ENCODE data around the gene GATAD2A.
"Not testable (repeated sequence)": the region's sequence is repeated elsewhere in the genome, so short reads cannot be mapped to it uniquely, and the experiment has no call there.

The GATAD2A gene

GRCh38 chr19:19471682-19472081 is 66.2 kb downstream of the GATAD2A start:
- no peaks in the 10 kb centered on the region for H3K9me3 ChIP-seq
- H3K4me1 ChIP-seq (ENCODE audit: control insufficient read depth in 1 of 2, insufficient read depth in 1 of 2, low read depth in 1 of 2, low read length in 1 of 2) = peaks cover 40 to 55% of the 10 kb centered on the region in 2 experiments
- H3K4me3 ChIP-seq (ENCODE audit: low read depth in 1 of 2, low read length in 1 of 2) = no peak overlapping the region
- H3K27ac ChIP-seq = peak overlapping the region; percentile 90
- TF ChIP-seq CTCF (IDR thresholded peaks at IDR 0.05) = no peak
- peaks cover 17% of the 10 kb centered on the region for H3K36me3 ChIP-seq
- H3K27me3 ChIP-seq = no peaks in the 10 kb centered on the region

DNA sequence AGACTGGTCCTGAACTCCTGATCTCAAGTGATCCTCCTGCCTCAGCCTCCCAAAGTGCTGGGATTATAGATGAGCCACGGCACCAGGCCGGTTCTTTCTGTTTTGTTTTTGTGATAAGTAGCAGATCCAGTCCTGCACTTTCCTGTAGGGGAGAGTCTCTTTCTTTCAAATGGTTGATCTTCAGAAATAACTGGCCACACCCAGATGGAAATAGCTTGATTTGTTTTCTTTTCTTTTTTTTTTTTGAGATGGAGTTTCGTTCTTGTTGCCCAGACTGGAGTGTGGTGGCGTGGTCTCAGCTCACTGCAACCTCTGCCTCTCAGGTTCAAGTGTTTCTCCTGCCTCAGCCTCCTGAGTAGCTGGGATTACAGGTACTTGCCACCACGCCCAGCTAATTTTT is 66.6 kb downstream of the GATAD2A start:
- not testable (repeated sequence) for H3K27me3 ChIP-seq; H3K9me3 ChIP-seq; H3K4me3 ChIP-seq (ENCODE audit: low read depth in 1 of 2, low read length in 1 of 2)
- Histone ChIP-seq H3K4me1 (ENCODE audit: control insufficient read depth in 1 of 2, insufficient read depth in 1 of 2, low read depth in 1 of 2, low read length in 1 of 2) (peaks cover 40 to 55% of the 10 kb centered on the region in 2 experiments), H3K36me3 (peaks cover 17% of the 10 kb centered on the region), H3K27ac (peak overlapping the region; percentile 90)

GRCh38 chr19:19475015-19475765 is 69.7 kb downstream of the GATAD2A start:
- Histone ChIP-seq H3K27ac (peak overlapping the region; percentile 82), H3K4me3 (ENCODE audit: low read depth in 1 of 2, low read length in 1 of 2) (no peak overlapping the region), H3K4me1 (ENCODE audit: control insufficient read depth in 1 of 2, insufficient read depth in 1 of 2, low read depth in 1 of 2, low read length in 1 of 2) (peaks cover 41 to 59% of the 10 kb centered on the region in 2 experiments), H3K9me3 (no peaks in the 10 kb centered on the region), H3K27me3 (no peaks in the 10 kb centered on the region), H3K36me3 (peaks cover 17% of the 10 kb centered on the region)
- TF ChIP-seq CTCF (IDR thresholded peaks at IDR 0.05) = no peak

DNA sequence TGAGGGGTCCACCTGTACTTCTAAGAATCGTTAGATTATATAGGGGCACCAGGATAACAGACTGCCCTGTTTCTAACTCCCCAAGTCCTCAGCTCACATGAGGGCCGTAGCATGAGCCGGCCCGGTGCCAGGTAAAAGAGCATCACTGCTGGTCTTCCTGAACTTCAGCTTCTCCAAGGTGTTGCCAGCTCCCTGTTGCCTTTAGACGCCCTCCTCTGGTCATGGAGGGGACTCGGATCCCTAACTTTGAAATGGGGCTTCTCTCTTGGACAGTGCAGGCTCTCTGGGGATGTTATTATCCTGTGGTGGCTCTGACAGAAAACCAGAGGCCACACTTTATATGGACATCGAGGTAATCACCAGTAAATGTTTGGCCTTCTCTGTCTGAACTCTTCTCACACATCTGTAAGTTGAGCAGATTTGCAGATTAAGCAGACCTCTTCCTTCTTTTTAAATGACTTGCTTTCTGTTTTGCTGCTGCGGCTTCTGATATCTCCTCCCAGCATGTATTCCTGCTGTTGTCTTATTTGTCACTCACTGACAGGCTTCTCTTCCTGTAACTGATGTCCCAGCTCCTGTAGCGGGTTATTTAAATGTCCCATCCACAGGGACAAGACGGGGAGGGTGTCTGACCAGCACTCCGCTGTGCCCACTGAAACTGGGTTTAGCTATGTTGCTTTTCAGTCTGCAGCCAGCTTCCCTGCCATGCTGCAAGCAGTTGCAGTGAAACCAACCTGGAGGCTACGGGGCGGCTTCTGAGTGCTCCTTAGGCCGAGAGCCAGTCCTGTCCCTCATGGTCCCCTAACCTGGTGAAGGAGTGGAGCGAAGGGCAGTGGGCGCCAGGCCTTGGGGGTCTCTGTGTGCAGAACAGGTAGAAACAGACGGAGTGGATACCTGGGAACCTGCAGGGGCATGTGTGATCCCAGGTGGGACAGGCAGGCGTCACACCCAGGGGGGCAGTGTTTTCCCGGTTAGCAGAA is 70.7 kb downstream of the GATAD2A start:
- Histone ChIP-seq H3K36me3 (peaks cover 17% of the 10 kb centered on the region), H3K4me3 (ENCODE audit: low read depth in 1 of 2, low read length in 1 of 2) (no peak overlapping the region), H3K9me3 (no peaks in the 10 kb centered on the region), H3K4me1 (ENCODE audit: control insufficient read depth in 1 of 2, insufficient read depth in 1 of 2, low read depth in 1 of 2, low read length in 1 of 2) (peaks cover 32 to 55% of the 10 kb centered on the region in 2 experiments), H3K27ac (peak overlapping the region; percentile 82), H3K27me3 (no peaks in the 10 kb centered on the region)
- TF ChIP-seq CTCF (IDR thresholded peaks at IDR 0.05) = peak; percentile 31

DNA sequence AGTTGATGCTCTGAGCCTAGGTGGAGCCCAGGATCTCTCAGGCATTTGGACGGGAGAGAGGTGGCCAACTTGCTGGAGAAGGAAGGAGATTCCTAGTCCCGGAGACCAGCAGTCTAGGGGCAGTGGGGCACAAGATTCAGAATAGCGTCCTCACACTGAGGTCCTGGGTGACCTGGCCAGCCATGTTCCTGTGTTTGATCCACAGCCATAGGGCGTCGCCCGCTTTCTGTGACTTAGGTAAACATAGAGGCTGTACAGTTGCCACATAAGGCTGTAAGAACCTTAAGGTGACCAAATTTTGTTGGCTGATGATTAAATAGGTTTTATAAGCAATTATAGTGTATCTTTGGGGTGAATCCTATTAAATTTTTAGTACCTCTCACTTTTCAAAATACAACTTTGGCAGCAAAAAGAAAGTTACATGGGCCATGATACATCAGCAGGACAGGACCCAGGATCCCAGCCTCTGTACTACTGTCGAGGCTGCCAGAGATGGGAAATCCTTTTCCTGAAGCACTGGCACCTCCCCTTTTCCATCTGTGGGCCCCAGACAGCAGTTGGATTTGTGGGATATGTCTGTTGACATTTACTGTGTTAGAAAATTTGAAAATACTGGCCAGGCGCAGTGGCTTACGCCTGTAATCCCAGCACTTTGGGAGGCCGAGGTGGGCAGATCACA is 72.4 kb downstream of the GATAD2A start:
- Histone ChIP-seq H3K4me3 (ENCODE audit: low read depth in 1 of 2, low read length in 1 of 2) (no peak overlapping the region), H3K9me3 (no peaks in the 10 kb centered on the region), H3K27ac (peak overlapping the region; percentile 82), H3K27me3 (no peaks in the 10 kb centered on the region), H3K4me1 (ENCODE audit: control insufficient read depth in 1 of 2, insufficient read depth in 1 of 2, low read depth in 1 of 2, low read length in 1 of 2) (peaks cover 21 to 42% of the 10 kb centered on the region in 2 experiments), H3K36me3 (peaks cover 25% of the 10 kb centered on the region)
- TF ChIP-seq CTCF (IDR thresholded peaks at IDR 0.05) = no peak

Data from neutrophil (primary cell).